HCT116 (cell line): ENCODE data around the gene DMD. TPM values are rescaled to one million over a fixed set of nuclear protein-coding genes. Genes with fewer than 3 reads are reported as not detected.

Source experiments
- ATAC-seq: fragments of 200-7000 bp; cut with Tn5 transposase; 2 replicates; pipeline ENCODE4 v1.9.1; 2020; ENCODE audit warnings: mild to moderate bottlenecking, moderate library complexity
- BruUV-seq: library from RNA; stranded (reverse); fragments of 400-500 nt; replicated peaks from 2 replicates; lab custom pipeline; 2021; lab: Mats Ljungman, UMichigan
- CTCF ChIA-PET: fragments of 300-600 bp; sonication (Branson Sonifier 250); formaldehyde crosslinking; loops from one replicate; lab custom pipeline; 2021; ENCODE audit warnings: antibody characterized with exemption; lab: Charles Lee
- POLR2A ChIA-PET: fragments of 300-600, 350-600 bp; sonication (Branson Sonifier 250); formaldehyde crosslinking; loops from one replicate; lab custom pipeline; 2021; ENCODE audit warnings: antibody characterized with exemption; lab: Charles Lee
- RAD21 ChIA-PET, 2 experiments: fragments of 300-600 bp; sonication (Branson Sonifier 250); formaldehyde crosslinking; loops; one replicate each; lab custom pipeline; 2023; ENCODE audit warnings: low total read pairs in 2 of 2; ENCODE audit not compliant: uncharacterized antibody in 2 of 2, unreplicated experiment in 2 of 2, low non-redundant PET in 1 of 2; lab: Charles Lee
- DNase-seq: peaks from one replicate; pipeline ENCODE4 v3.0.0-alpha.2; 2010; ENCODE audit warnings: low read depth, low spot score
- H2AFZ ChIP-seq: fragments of 200-600 bp; shearing (Covaris generic), sonication (generic); 2 replicates; pipeline ENCODE4 v1.6.1; 2017; ENCODE audit warnings: low read depth, mixed run types, mixed read lengths, antibody characterized with exemption, low read length; ENCODE audit not compliant: poor library complexity, severe bottlenecking
- H3K27ac ChIP-seq: 2 replicates; pipeline ENCODE4 v1.5.1; 2012; ENCODE audit warnings: low read depth, low read length
- H3K27me3 ChIP-seq: fragments of 200-600 bp; sonication (generic); 2 replicates; pipeline ENCODE4 v1.6.1; 2016; ENCODE audit warnings: mixed run types, low read length, mixed read lengths; ENCODE audit not compliant: insufficient read depth
- H3K36me3 ChIP-seq, 2 experiments: fragments of 200-500 bp in 1 of 2; fragments of 200-600 bp in 1 of 2; sonication (Bioruptor generic) in 1 of 2; sonication (generic) in 1 of 2; 2 replicates each; pipeline versions ENCODE4 v1.5.1 to v1.6.1; 2014 to 2016; ENCODE audit warnings: low read length in 2 of 2, inconsistent platforms in 1 of 2, mixed read lengths in 1 of 2, mixed run types in 1 of 2; ENCODE audit not compliant: insufficient read depth in 2 of 2, control insufficient read depth in 1 of 2
- H3K4me1 ChIP-seq, 2 experiments: fragments of 200-600 bp in 1 of 2; sonication (generic) in 1 of 2; 2 replicates each; pipeline versions ENCODE4 v1.5.1 to v1.6.1; 2012 to 2017; ENCODE audit warnings: low read length in 2 of 2, inconsistent platforms in 1 of 2, mild to moderate bottlenecking in 1 of 2, mixed read lengths in 1 of 2, mixed run types in 1 of 2, moderate library complexity in 1 of 2; ENCODE audit not compliant: insufficient read depth in 2 of 2, control insufficient read depth in 1 of 2
- H3K4me2 ChIP-seq: fragments of 200-600 bp; sonication (generic); 2 replicates; pipeline ENCODE4 v1.6.1; 2017; ENCODE audit warnings: mixed run types, low read length, mixed read lengths
- H3K4me3 ChIP-seq, 2 experiments: fragments of 200-600 bp in 1 of 2; sonication (generic) in 1 of 2; replicated peaks in 1 of 2; 2 replicates each; pipeline ENCODE4 v1.5.1; 2011 to 2016; ENCODE audit warnings: low read length in 2 of 2, control low read depth in 1 of 2, low read depth in 1 of 2, mild to moderate bottlenecking in 1 of 2, mixed read lengths in 1 of 2, mixed run types in 1 of 2
- H3K79me2 ChIP-seq: fragments of 200-600 bp; sonication (generic); 2 replicates; pipeline ENCODE4 v1.6.1; 2017; ENCODE audit warnings: mild to moderate bottlenecking, mixed run types, low read length, moderate library complexity, mixed read lengths; ENCODE audit not compliant: insufficient read depth
- H3K9ac ChIP-seq: fragments of 200-600 bp; sonication (generic); 2 replicates; pipeline ENCODE4 v1.6.1; 2016; ENCODE audit warnings: low read length, mixed read lengths
- H3K9me2 ChIP-seq: fragments of 200-600 bp; sonication (generic), shearing (Covaris generic); 2 replicates; pipeline ENCODE4 v1.6.1; 2017; ENCODE audit warnings: mixed run types, mild to moderate bottlenecking, moderate library complexity; ENCODE audit not compliant: insufficient read depth
- H3K9me3 ChIP-seq, 2 experiments: fragments of 200-500 bp in 1 of 2; fragments of 200-600 bp in 1 of 2; sonication (Bioruptor generic) in 1 of 2; sonication (generic) in 1 of 2; 2 replicates each; pipeline ENCODE4 v1.6.1; 2014 to 2017; ENCODE audit warnings: low read length in 2 of 2, mixed read lengths in 2 of 2, inconsistent platforms in 1 of 2, low read depth in 1 of 2, mild to moderate bottlenecking in 1 of 2, mixed run types in 1 of 2, moderate library complexity in 1 of 2; ENCODE audit not compliant: control insufficient read depth in 1 of 2, insufficient read depth in 1 of 2
- H4K20me1 ChIP-seq: fragments of 200-600 bp; sonication (generic), shearing (Covaris generic); 2 replicates; pipeline ENCODE4 v1.6.1; 2017; ENCODE audit warnings: mixed run types, mild to moderate bottlenecking, moderate library complexity; ENCODE audit not compliant: insufficient read depth
- CBX3 ChIP-seq: IDR thresholded peaks from 2 replicates; pipeline ENCODE4 v1.6.1; 2012; ENCODE audit warnings: low read depth
- ELF1 ChIP-seq: IDR thresholded peaks from 2 replicates; pipeline ENCODE4 v1.6.1; 2012; ENCODE audit warnings: low read depth, borderline replicate concordance
- EZH2 ChIP-seq: fragments of 200-600 bp; sonication (generic); IDR thresholded peaks from 2 replicates; pipeline ENCODE4 v1.6.1; 2017; ENCODE audit warnings: antibody characterized with exemption, mixed run types
- FOSL1 ChIP-seq: IDR thresholded peaks from 2 replicates; pipeline ENCODE4 v1.6.1; 2012; ENCODE audit warnings: low read depth
- JUND ChIP-seq: IDR thresholded peaks from 2 replicates; pipeline ENCODE4 v1.6.1; 2012
- MAX ChIP-seq: IDR thresholded peaks from 2 replicates; pipeline ENCODE4 v1.6.1; 2012
- POLR2A ChIP-seq: IDR thresholded peaks from 2 replicates; pipeline ENCODE4 v1.7.0; 2011; ENCODE audit warnings: borderline replicate concordance; ENCODE audit not compliant: insufficient read depth, insufficient read length; ENCODE audit errors: extremely low read depth
- SIN3A ChIP-seq: IDR thresholded peaks from 2 replicates; pipeline ENCODE4 v1.6.1; 2012; ENCODE audit warnings: low read depth
- SP1 ChIP-seq: IDR thresholded peaks from 2 replicates; pipeline ENCODE4 v1.6.1; 2012; ENCODE audit warnings: low read depth
- SRF ChIP-seq: IDR thresholded peaks from 2 replicates; pipeline ENCODE4 v1.6.1; 2012; ENCODE audit warnings: low read depth
- TCF7L2 ChIP-seq: IDR thresholded peaks from 2 replicates; pipeline ENCODE4 v1.7.0; 2011; ENCODE audit warnings: borderline replicate concordance, inconsistent platforms; ENCODE audit not compliant: insufficient read depth, insufficient read length; ENCODE audit errors: extremely low read depth
- ZBTB33 ChIP-seq: IDR thresholded peaks from 2 replicates; pipeline ENCODE4 v1.6.1; 2011; ENCODE audit warnings: mild to moderate bottlenecking, low read length, moderate library complexity; ENCODE audit not compliant: insufficient replicate concordance; ENCODE audit errors: extremely low read depth
- ZFX ChIP-seq: fragments of 450-650 bp; IDR thresholded peaks from 2 replicates; pipeline ENCODE4 v1.6.1; 2017
- ZNF274 ChIP-seq: fragments of 200-500 bp; sonication (Bioruptor generic); IDR thresholded peaks from 2 replicates; pipeline ENCODE4 v1.6.1; 2014; ENCODE audit warnings: mild to moderate bottlenecking, low read depth, low read length, inconsistent platforms
- intact Hi-C: fragments of 100-400 bp; cut with micrococcal nuclease; formaldehyde crosslinking; loops from 2 replicates; pipeline ENCODE4 v1.10.0; 2022
- total RNA-seq: library from RNA; stranded (reverse); gene quantifications from one replicate; pipeline ENCODE4 v1.2.1, GENCODE V29; 2021; ENCODE audit not compliant: unreplicated experiment
- TF ChIP-seq, protein P1 (sequence below): IDR thresholded peaks from 2 replicates; pipeline ENCODE4 v1.6.1; 2012
- TF ChIP-seq, protein P2 (sequence below): IDR thresholded peaks from 2 replicates; pipeline ENCODE4 v1.6.1; 2012; ENCODE audit warnings: low read depth

Gene DMD
- total RNA-seq, 1 experiment from 2014 or later, result 0.05 TPM

DNA sequence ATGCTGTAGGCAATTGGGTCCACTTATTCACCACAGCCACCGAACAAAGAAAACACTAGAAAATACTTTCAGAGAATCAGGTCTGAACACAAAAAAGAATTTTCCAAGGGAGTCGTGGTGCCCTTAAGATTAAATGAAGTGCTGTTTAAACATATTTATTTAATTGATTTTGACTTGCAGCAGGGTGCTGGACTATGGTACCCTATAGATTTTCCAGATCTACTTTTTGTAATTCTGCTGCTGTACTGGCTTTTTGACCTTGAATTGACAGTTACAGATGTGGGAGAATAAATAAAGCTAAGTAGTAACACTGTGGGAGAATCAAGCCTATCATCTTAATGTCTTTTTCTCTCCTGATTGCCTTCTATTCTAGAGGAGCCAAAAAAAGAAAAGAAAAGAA is 1404.2 kb downstream of the DMD start:
- H3K9ac ChIP-seq, result no peak overlapping the region
- no peak overlapping the region for H3K27ac ChIP-seq
- CTCF ChIA-PET, result no interaction called here
- H3K27me3 ChIP-seq, result no peaks in the 10 kb centered on the region
- POLR2A ChIA-PET, result no interaction called here
- RAD21 ChIA-PET, result no interaction called here
- H3K36me3 ChIP-seq, result no peaks in the 10 kb centered on the region
- BruUV-seq, result no TSS peak
- H2AFZ ChIP-seq, result no peak overlapping the region
- H3K4me2 ChIP-seq, result no peak overlapping the region
- H3K79me2 ChIP-seq, result no peaks in the 10 kb centered on the region
- ATAC-seq, result no peak
- no peaks in the 10 kb centered on the region for H3K4me1 ChIP-seq
- DNase-seq, result no peak
- no peak overlapping the region for H3K4me3 ChIP-seq
- H3K9me3 ChIP-seq, result no peaks in the 10 kb centered on the region
- no peaks in the 10 kb centered on the region for H3K9me2 ChIP-seq
- intact Hi-C loops, result no loop called here
- no peaks in the 10 kb centered on the region for H4K20me1 ChIP-seq
- no peak for TF ChIP-seq ZNF274
- no peak for TF ChIP-seq MAX
- TF ChIP-seq ELF1, result no peak
- no peak for TF ChIP-seq SIN3A
- no peak for TF ChIP-seq EZH2

DNA sequence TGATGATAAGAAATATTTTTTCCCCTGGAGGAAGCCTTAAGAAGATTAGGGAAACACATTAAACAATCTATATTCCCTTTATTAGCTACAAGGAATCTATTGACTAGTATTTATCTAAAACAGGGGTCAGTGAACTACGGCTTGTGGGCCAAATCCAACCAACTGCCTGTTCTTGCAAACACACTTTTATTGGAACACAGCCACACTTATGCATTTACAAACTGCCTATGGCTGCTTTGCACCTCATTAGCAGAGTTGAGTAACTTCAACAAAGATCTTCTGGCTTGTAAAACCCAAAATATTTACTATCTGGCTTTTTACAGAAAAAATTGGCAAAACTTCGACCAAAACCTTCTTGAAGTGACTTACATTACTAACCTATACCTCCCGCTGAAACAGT is 1405.6 kb downstream of the DMD start:
- H3K9me3 ChIP-seq, result no peaks in the 10 kb centered on the region
- no peak overlapping the region for H2AFZ ChIP-seq
- H4K20me1 ChIP-seq, result no peaks in the 10 kb centered on the region
- ATAC-seq, result no peak
- CTCF ChIA-PET, result no interaction called here
- no peak overlapping the region for H3K4me2 ChIP-seq
- no TSS peak for BruUV-seq
- DNase-seq, result no peak
- H3K27me3 ChIP-seq, result no peaks in the 10 kb centered on the region
- H3K4me3 ChIP-seq, result no peak overlapping the region
- H3K9me2 ChIP-seq, result no peaks in the 10 kb centered on the region
- RAD21 ChIA-PET, result no interaction called here
- H3K27ac ChIP-seq, result no peak overlapping the region
- no peak overlapping the region for H3K9ac ChIP-seq
- no peaks in the 10 kb centered on the region for H3K79me2 ChIP-seq
- no peaks in the 10 kb centered on the region for H3K36me3 ChIP-seq
- intact Hi-C loops, result no loop called here
- no peaks in the 10 kb centered on the region for H3K4me1 ChIP-seq
- POLR2A ChIA-PET, result no interaction called here
- TF ChIP-seq ELF1 (no peak), CBX3 (no peak), POLR2A (no peak), ZBTB33 (no peak), ZFX (no peak), SP1 (no peak), SRF (no peak), TCF7L2 (no peak), SIN3A (no peak), MAX (no peak), ZNF274 (no peak), JUND (no peak), FOSL1 (no peak)
- TF ChIP-seq, protein P1, sequence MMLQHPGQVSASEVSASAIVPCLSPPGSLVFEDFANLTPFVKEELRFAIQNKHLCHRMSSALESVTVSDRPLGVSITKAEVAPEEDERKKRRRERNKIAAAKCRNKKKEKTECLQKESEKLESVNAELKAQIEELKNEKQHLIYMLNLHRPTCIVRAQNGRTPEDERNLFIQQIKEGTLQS, result no peak
- TF ChIP-seq, protein P2, sequence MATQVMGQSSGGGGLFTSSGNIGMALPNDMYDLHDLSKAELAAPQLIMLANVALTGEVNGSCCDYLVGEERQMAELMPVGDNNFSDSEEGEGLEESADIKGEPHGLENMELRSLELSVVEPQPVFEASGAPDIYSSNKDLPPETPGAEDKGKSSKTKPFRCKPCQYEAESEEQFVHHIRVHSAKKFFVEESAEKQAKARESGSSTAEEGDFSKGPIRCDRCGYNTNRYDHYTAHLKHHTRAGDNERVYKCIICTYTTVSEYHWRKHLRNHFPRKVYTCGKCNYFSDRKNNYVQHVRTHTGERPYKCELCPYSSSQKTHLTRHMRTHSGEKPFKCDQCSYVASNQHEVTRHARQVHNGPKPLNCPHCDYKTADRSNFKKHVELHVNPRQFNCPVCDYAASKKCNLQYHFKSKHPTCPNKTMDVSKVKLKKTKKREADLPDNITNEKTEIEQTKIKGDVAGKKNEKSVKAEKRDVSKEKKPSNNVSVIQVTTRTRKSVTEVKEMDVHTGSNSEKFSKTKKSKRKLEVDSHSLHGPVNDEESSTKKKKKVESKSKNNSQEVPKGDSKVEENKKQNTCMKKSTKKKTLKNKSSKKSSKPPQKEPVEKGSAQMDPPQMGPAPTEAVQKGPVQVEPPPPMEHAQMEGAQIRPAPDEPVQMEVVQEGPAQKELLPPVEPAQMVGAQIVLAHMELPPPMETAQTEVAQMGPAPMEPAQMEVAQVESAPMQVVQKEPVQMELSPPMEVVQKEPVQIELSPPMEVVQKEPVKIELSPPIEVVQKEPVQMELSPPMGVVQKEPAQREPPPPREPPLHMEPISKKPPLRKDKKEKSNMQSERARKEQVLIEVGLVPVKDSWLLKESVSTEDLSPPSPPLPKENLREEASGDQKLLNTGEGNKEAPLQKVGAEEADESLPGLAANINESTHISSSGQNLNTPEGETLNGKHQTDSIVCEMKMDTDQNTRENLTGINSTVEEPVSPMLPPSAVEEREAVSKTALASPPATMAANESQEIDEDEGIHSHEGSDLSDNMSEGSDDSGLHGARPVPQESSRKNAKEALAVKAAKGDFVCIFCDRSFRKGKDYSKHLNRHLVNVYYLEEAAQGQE, result no peak
